Esophagus (tissue), 2 donors: ENCODE results near the gene ZC3H15. TPM values are rescaled to one million over a fixed set of nuclear protein-coding genes. Genes with fewer than 3 reads are reported as not detected.

Source experiments
- H3K27ac ChIP-seq, 2 donors: one replicate each; pipeline ENCODE4 v1.5.1; 2013; ENCODE audit warnings: low read depth in 2 of 2, mild to moderate bottlenecking in 2 of 2, inconsistent platforms in 1 of 2, low read length in 1 of 2, moderate library complexity in 1 of 2
- H3K27me3 ChIP-seq, 2 donors: one replicate each; pipeline ENCODE4 v1.6.1; 2013; ENCODE audit warnings: low read length in 2 of 2, control low read depth in 1 of 2, mild to moderate bottlenecking in 1 of 2; ENCODE audit not compliant: insufficient read depth in 2 of 2, control insufficient read depth in 1 of 2
- H3K36me3 ChIP-seq, 2 donors: one replicate each; pipeline ENCODE4 v1.6.1; 2013; ENCODE audit warnings: low read length in 1 of 2; ENCODE audit not compliant: control insufficient read depth in 2 of 2, insufficient read depth in 2 of 2
- H3K4me1 ChIP-seq, 2 donors: one replicate each; pipeline ENCODE4 v1.6.1; 2013; ENCODE audit warnings: low read length in 1 of 2; ENCODE audit not compliant: control insufficient read depth in 2 of 2, insufficient read depth in 2 of 2
- H3K4me3 ChIP-seq, 2 donors: one replicate each; pipeline ENCODE4 v1.5.1; 2013; ENCODE audit warnings: low read length in 2 of 2, mild to moderate bottlenecking in 2 of 2, low read depth in 1 of 2, moderate library complexity in 1 of 2
- H3K9me3 ChIP-seq, 2 donors: one replicate each; pipeline ENCODE4 v1.6.1; 2013; ENCODE audit warnings: mild to moderate bottlenecking in 2 of 2, low read depth in 1 of 2, low read length in 1 of 2, moderate library complexity in 1 of 2; ENCODE audit not compliant: control insufficient read depth in 2 of 2, insufficient read depth in 1 of 2
- WGBS, 2 donors: extraction: QIAGEN DNeasy Blood & Tissue Kit; methylation state at CpG; one replicate each; pipeline ENCODE4 v1.1.7; 2013; 5-methylcytosine and 5-hydroxymethylcytosine counted together
- polyA plus RNA-seq, 2 donors: library from polyadenylated mRNA; stranded (reverse); fragments of 200-250 nt; gene quantifications; one replicate each; pipeline ENCODE4 v1.2.3, GENCODE V29; 2013
- donor health status: healthy with polysubstance abuse.
- donor health status: Bipolar disorder and iron deficiency.

Gene ZC3H15
- polyA plus RNA-seq, 2 donors = 41.0 to 51.1 TPM

- H3K27me3 ChIP-seq = no peaks in the 10 kb centered on the region
- H3K4me1 ChIP-seq = no peaks in the 10 kb centered on the region
- no peak overlapping the region for H3K27ac ChIP-seq
- no peaks in the 10 kb centered on the region for H3K9me3 ChIP-seq
- H3K36me3 ChIP-seq = no peaks in the 10 kb centered on the region
- H3K4me3 ChIP-seq = no peak overlapping the region
Observed at GRCh38 chr2:186533717-186534116, 47.7 kb downstream of the ZC3H15 start.

DNA sequence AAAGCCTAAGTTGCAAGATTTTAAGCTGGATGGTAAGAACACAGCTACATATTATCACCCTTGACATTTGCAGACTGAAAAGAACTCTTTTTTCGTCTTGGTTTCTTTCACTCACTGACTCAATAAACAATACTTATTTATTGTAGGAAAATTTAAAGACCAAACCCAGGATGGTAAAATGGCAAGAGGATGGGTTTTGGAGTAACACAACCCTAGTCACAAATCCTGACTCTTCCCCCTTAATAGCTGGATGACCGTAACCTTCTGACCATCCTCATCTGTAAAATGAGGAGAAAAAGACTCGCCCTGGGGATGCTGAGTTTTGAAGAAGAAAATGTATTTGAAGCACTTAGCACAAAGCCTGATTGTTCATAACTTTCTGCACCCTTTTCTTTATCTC, 48.3 kb downstream of the ZC3H15 start:
- H3K4me3 ChIP-seq = no peak overlapping the region
- WGBS, 2 donors = 82 to 85% methylated on average over 3 of the region's 3 CpGs
- H3K4me1 ChIP-seq = no peaks in the 10 kb centered on the region
- no peaks in the 10 kb centered on the region for H3K9me3 ChIP-seq
- no peaks in the 10 kb centered on the region for H3K36me3 ChIP-seq
- no peak overlapping the region for H3K27ac ChIP-seq
- no peaks in the 10 kb centered on the region for H3K27me3 ChIP-seq

- Histone ChIP-seq H3K36me3 (no peaks in the 10 kb centered on the region), H3K27ac (no peak overlapping the region), H3K9me3 (no peaks in the 10 kb centered on the region), H3K4me1 (no peaks in the 10 kb centered on the region), H3K27me3 (no peaks in the 10 kb centered on the region), H3K4me3 (no peak overlapping the region)
- 93 to 98% methylated on average over 3 of the region's 3 CpGs for WGBS, 2 donors
Observed at GRCh38 chr2:186535861-186536260, 49.8 kb downstream of the ZC3H15 start.

DNA sequence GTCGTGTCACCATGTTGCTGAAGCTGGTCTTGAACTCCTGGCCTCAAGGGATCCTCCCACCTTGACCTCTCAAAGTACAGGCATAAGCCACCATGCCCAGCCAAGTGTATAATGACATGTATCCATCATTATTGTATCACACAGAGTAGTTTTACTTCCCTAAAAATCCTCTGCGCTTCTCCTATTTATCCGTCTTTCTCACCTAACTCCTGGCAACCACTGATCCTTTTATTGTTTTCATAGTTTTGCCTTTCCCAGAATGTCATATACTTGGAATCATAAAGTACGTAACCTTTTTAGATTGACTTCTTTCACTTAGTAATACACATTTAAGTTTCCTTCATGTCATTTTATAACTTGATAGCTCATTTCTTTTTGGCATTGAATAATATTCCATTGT, 51.0 kb downstream of the ZC3H15 start:
- no peaks in the 10 kb centered on the region for H3K4me1 ChIP-seq
- H3K9me3 ChIP-seq = no peaks in the 10 kb centered on the region
- H3K27me3 ChIP-seq = no peaks in the 10 kb centered on the region
- H3K36me3 ChIP-seq = no peaks in the 10 kb centered on the region
- no peak overlapping the region for H3K4me3 ChIP-seq
- H3K27ac ChIP-seq = no peak overlapping the region
- WGBS, 2 donors = 83 to 87% methylated on average over 4 of the region's 4 CpGs

- no peaks in the 10 kb centered on the region for H3K27me3 ChIP-seq
- H3K4me3 ChIP-seq = no peak overlapping the region
- H3K9me3 ChIP-seq = no peaks in the 10 kb centered on the region
- WGBS, 2 donors = 59 to 72% methylated on average over 4 of the region's 4 CpGs
- no peaks in the 10 kb centered on the region for H3K4me1 ChIP-seq
- no peak overlapping the region for H3K27ac ChIP-seq
- no peaks in the 10 kb centered on the region for H3K36me3 ChIP-seq
Observed at GRCh38 chr2:186540941-186541340, 54.9 kb downstream of the ZC3H15 start.

GRCh38 chr2:186542002-186542401, 55.9 kb downstream of the ZC3H15 start:
- Histone ChIP-seq H3K36me3 (no peaks in the 10 kb centered on the region), H3K4me3 (no peak overlapping the region)
- WGBS, 2 donors = 69 to 77% methylated on average over 4 of the region's 4 CpGs

DNA sequence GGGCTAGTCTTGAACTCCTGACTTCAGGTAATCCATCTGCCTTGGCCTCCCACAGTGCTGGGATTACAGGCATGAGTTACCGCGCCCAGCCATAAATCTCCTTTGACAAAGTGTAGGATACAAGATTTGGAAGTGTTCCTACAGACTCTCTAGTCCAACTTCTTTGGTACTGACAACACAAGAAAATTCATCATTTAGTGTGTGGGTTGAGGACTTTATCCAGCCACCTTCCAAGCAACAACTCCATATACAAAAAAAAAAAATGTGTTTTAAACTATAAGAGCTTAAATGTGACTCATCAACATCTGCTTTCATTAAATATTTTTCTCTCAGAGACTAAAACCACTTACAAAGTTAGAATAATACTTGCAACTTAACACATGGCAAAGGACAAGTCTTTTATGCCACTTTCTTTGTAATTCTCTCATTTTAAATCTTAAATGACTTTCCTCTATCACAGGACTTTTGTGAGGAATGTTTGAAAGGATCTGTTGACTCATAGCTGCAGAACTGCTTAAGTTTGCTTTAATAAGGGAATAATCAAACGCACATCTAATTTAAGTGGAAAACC, 57.6 kb downstream of the ZC3H15 start:
- Histone ChIP-seq H3K36me3 (no peaks in the 10 kb centered on the region), H3K27ac (no peak overlapping the region), H3K4me3 (no peak overlapping the region), H3K4me1 (no peaks in the 10 kb centered on the region), H3K9me3 (no peaks in the 10 kb centered on the region), H3K27me3 (no peaks in the 10 kb centered on the region)
- 32 to 53% methylated on average over 3 of the region's 3 CpGs for WGBS, 2 donors

More at GRCh38 chr2:186542002-186542401, 55.9 kb downstream of the ZC3H15 start:
- Histone ChIP-seq H3K4me1 (no peaks in the 10 kb centered on the region), H3K9me3 (no peaks in the 10 kb centered on the region), H3K27ac (no peak overlapping the region), H3K27me3 (no peaks in the 10 kb centered on the region)

- Histone ChIP-seq H3K27me3 (no peaks in the 10 kb centered on the region), H3K4me1 (no peaks in the 10 kb centered on the region), H3K4me3 (no peak overlapping the region), H3K27ac (no peak overlapping the region), H3K9me3 (no peaks in the 10 kb centered on the region), H3K36me3 (no peaks in the 10 kb centered on the region)
- WGBS, 2 donors = 18 to 48% methylated on average over 1 of the region's 1 CpG
Observed at GRCh38 chr2:186544255-186544675, 58.2 kb downstream of the ZC3H15 start.

GRCh38 chr2:186546846-186547245, 60.8 kb downstream of the ZC3H15 start:
- H3K27ac ChIP-seq = no peak overlapping the region
- H3K4me3 ChIP-seq = no peak overlapping the region
- WGBS, 2 donors = 1 to 34% methylated on average over 1 of the region's 1 CpG
- no peaks in the 10 kb centered on the region for H3K27me3 ChIP-seq
- H3K36me3 ChIP-seq = no peaks in the 10 kb centered on the region
- H3K9me3 ChIP-seq = no peaks in the 10 kb centered on the region
- no peaks in the 10 kb centered on the region for H3K4me1 ChIP-seq

GRCh38 chr2:186551323-186552050, 65.4 kb downstream of the ZC3H15 start:
- Histone ChIP-seq H3K9me3 (no peaks in the 10 kb centered on the region), H3K27ac (no peak overlapping the region), H3K4me1 (no peaks in the 10 kb centered on the region), H3K4me3 (no peak overlapping the region), H3K36me3 (no peaks in the 10 kb centered on the region), H3K27me3 (no peaks in the 10 kb centered on the region)
- WGBS, 2 donors = 83 to 88% methylated on average over 8 of the region's 8 CpGs
